Smooth muscle cell (in vitro differentiated cells): ENCODE results near the gene NOS1AP. TPM values are rescaled to one million over a fixed set of nuclear protein-coding genes. Genes with fewer than 3 reads are reported as not detected.

Experiments used
- DNase-seq: peaks from one replicate; lab custom pipeline; 2025; ENCODE audit not compliant: unreplicated experiment; lab: John Stamatoyannopoulos, UW
- H2AFZ ChIP-seq: fragments of 200-600 bp; sonication (generic); 2 replicates; pipeline ENCODE4 v1.6.0; 2016; ENCODE audit warnings: antibody characterized with exemption, low read depth, mild to moderate bottlenecking
- H3F3A ChIP-seq: fragments of 200-600 bp; sonication (generic); 2 replicates; pipeline ENCODE4 v1.6.0; 2017; ENCODE audit warnings: antibody characterized with exemption, low read depth
- H3K27ac ChIP-seq: fragments of 200-600 bp; sonication (generic); 2 replicates; pipeline ENCODE4 v1.5.1; 2016; ENCODE audit warnings: low read depth, mild to moderate bottlenecking
- H3K27me3 ChIP-seq: fragments of 200-600 bp; sonication (generic); 2 replicates; pipeline ENCODE4 v1.6.1; 2016; ENCODE audit warnings: low read depth, mild to moderate bottlenecking
- H3K36me3 ChIP-seq: fragments of 200-600 bp; sonication (generic); 2 replicates; pipeline ENCODE4 v1.5.1; 2016; ENCODE audit warnings: low read depth
- H3K4me1 ChIP-seq: fragments of 200-600 bp; sonication (generic); 2 replicates; pipeline ENCODE4 v1.5.1; 2016; ENCODE audit warnings: low read depth
- H3K4me2 ChIP-seq: fragments of 200-600 bp; sonication (generic); 2 replicates; pipeline ENCODE4 v1.6.0; 2016; ENCODE audit warnings: mild to moderate bottlenecking
- H3K4me3 ChIP-seq: fragments of 200-600 bp; sonication (generic); 2 replicates; pipeline ENCODE4 v1.5.1; 2016; ENCODE audit warnings: mild to moderate bottlenecking
- H3K79me2 ChIP-seq: fragments of 200-600 bp; sonication (generic); 2 replicates; pipeline ENCODE4 v1.6.0; 2016; ENCODE audit warnings: low read depth, mild to moderate bottlenecking
- H3K9ac ChIP-seq: fragments of 200-600 bp; sonication (generic); 2 replicates; pipeline ENCODE4 v1.6.0; 2016; ENCODE audit warnings: low read depth
- H3K9me3 ChIP-seq: fragments of 200-600 bp; sonication (generic); replicated peaks from 2 replicates; pipeline ENCODE4 v1.5.1; 2016; ENCODE audit warnings: low read depth
- H4K20me1 ChIP-seq: fragments of 200-600 bp; sonication (generic); 2 replicates; pipeline ENCODE4 v1.6.0; 2016; ENCODE audit warnings: low read depth
- CTCF ChIP-seq: fragments of 200-600 bp; sonication (generic); IDR thresholded peaks from 2 replicates; pipeline ENCODE4 v1.5.1; 2017; ENCODE audit warnings: borderline replicate concordance, mild to moderate bottlenecking, antibody characterized with exemption; ENCODE audit not compliant: insufficient read depth, poor library complexity, severe bottlenecking
- WGBS: methylation state at CpG from one replicate; pipeline ENCODE4 v1.1.7; 2016; ENCODE audit warnings: low lambda C conversion rate; 5-methylcytosine and 5-hydroxymethylcytosine counted together
- polyA plus RNA-seq: library from polyadenylated mRNA; unstranded; fragments of >200 nt; fragmentation: Nextera tagmentation; extraction: Ambion mirVana; gene quantifications from 2 replicates; pipeline ENCODE4 v1.2.1, GENCODE V29; 2016
- total RNA-seq: library from RNA; depleted of rRNA; stranded (reverse); fragments of >200 nt; gene quantifications from 2 replicates; pipeline ENCODE4 v1.2.3, GENCODE V29; 2014

Gene NOS1AP
- total RNA-seq = 0.04 and 0.54 TPM in 2 replicates
- polyA plus RNA-seq = 0.80 and 0.97 TPM in 2 replicates

- H3K9me3 ChIP-seq = no peaks in the 10 kb centered on the region
- H3K4me1 ChIP-seq = peaks cover 17% of the 10 kb centered on the region
- no peak within 1 kb of the TSS for H3K27ac ChIP-seq
- H3F3A ChIP-seq = no peaks in the 10 kb centered on the region
- H3K4me2 ChIP-seq = peak within 1 kb of the TSS; percentile 97
- H3K4me3 ChIP-seq = peak within 1 kb of the TSS; percentile 81
- no peaks in the 10 kb centered on the region for H3K79me2 ChIP-seq
- no peaks in the 10 kb centered on the region for H4K20me1 ChIP-seq
- H2AFZ ChIP-seq = peak within 1 kb of the TSS; percentile 96
- H3K36me3 ChIP-seq = no peaks in the 10 kb centered on the region
- peaks cover 40% of the 10 kb centered on the region for H3K27me3 ChIP-seq
- WGBS = under 1% methylated on average over 54 of the region's 95 CpGs
- no peak within 1 kb of the TSS for H3K9ac ChIP-seq
- TF ChIP-seq CTCF = peak; percentile 8
- DNase-seq = peak; percentile 30
Observed at GRCh38 chr1:162069334-162070093, at the start of gene NOS1AP. TSS of gene NOS1AP (plus strand) at chr1:162069691. CDS start at chr1:162070178, 487 bp downstream.

- H3F3A ChIP-seq = no peaks in the 10 kb centered on the region
- WGBS = 77% methylated on average over 2 of the region's 2 CpGs
Observed at GRCh38 chr1:162020150-162020549, 49.3 kb upstream of the NOS1AP start.

GRCh38 chr1:162021124-162021523, 48.4 kb upstream of the NOS1AP start:
- no peaks in the 10 kb centered on the region for H3K9me3 ChIP-seq
- no peaks in the 10 kb centered on the region for H3K27me3 ChIP-seq
- H4K20me1 ChIP-seq = no peaks in the 10 kb centered on the region
- H3K4me3 ChIP-seq = no peak overlapping the region
- 91% methylated on average over 4 of the region's 4 CpGs for WGBS
- no peaks in the 10 kb centered on the region for H3F3A ChIP-seq
- H3K79me2 ChIP-seq = no peaks in the 10 kb centered on the region
- DNase-seq = no peak
- no peak for TF ChIP-seq CTCF
- no peak overlapping the region for H3K27ac ChIP-seq
- H3K9ac ChIP-seq = no peak overlapping the region
- H3K4me2 ChIP-seq = peak overlapping the region; percentile 33
- no peaks in the 10 kb centered on the region for H3K36me3 ChIP-seq
- peak overlapping the region; percentile 12 for H2AFZ ChIP-seq
- peaks cover 12% of the 10 kb centered on the region for H3K4me1 ChIP-seq

More at GRCh38 chr1:162020150-162020549, 49.3 kb upstream of the NOS1AP start:
- no peak for TF ChIP-seq CTCF
- no peaks in the 10 kb centered on the region for H3K9me3 ChIP-seq
- H3K27me3 ChIP-seq = no peaks in the 10 kb centered on the region
- no peaks in the 10 kb centered on the region for H4K20me1 ChIP-seq
- H3K4me1 ChIP-seq = peaks cover 12% of the 10 kb centered on the region
- no peak overlapping the region for H3K9ac ChIP-seq
- H3K36me3 ChIP-seq = no peaks in the 10 kb centered on the region
- H3K4me2 ChIP-seq = no peak overlapping the region
- no peaks in the 10 kb centered on the region for H3K79me2 ChIP-seq
- no peak overlapping the region for H2AFZ ChIP-seq
- DNase-seq = no peak
- no peak overlapping the region for H3K4me3 ChIP-seq
- H3K27ac ChIP-seq = no peak overlapping the region
